MG63 (cell line): Measurements from ENCODE around the gene TBK1. TPM values are rescaled to one million over a fixed set of nuclear protein-coding genes. Genes with fewer than 3 reads are reported as not detected.

Experiments
- DNase-seq: peaks from one replicate; pipeline ENCODE4 v3.0.0-alpha.2; 2020
- H3K27me3 ChIP-seq: fragments of 250-450 bp; sonication (Bioruptor Pico); 2 replicates; pipeline ENCODE4 v1.5.1; 2020; ENCODE audit warnings: mild to moderate bottlenecking, moderate library complexity
- H3K36me3 ChIP-seq: fragments of 250-450 bp; sonication (Bioruptor Pico); 2 replicates; pipeline ENCODE4 v1.5.1; 2020; ENCODE audit warnings: mild to moderate bottlenecking, moderate library complexity
- H3K4me3 ChIP-seq: fragments of 250-450 bp; sonication (Bioruptor Pico); 2 replicates; pipeline ENCODE4 v1.5.1; 2020; ENCODE audit warnings: mild to moderate bottlenecking, moderate library complexity
- H3K9me3 ChIP-seq: fragments of 250-450 bp; sonication (Bioruptor Pico); 2 replicates; pipeline ENCODE4 v1.5.1; 2020; ENCODE audit warnings: mild to moderate bottlenecking, moderate library complexity
- total RNA-seq: library from RNA; depleted of rRNA; stranded (reverse); fragments of >200 nt; shearing (Covaris generic); gene quantifications from 2 replicates; pipeline ENCODE4 v1.2.3, GENCODE V29; 2014; ENCODE audit warnings: low replicate concordance

TBK1 gene
- total RNA-seq, 1 experiment from 2014 or later: 11.6 TPM

DNA sequence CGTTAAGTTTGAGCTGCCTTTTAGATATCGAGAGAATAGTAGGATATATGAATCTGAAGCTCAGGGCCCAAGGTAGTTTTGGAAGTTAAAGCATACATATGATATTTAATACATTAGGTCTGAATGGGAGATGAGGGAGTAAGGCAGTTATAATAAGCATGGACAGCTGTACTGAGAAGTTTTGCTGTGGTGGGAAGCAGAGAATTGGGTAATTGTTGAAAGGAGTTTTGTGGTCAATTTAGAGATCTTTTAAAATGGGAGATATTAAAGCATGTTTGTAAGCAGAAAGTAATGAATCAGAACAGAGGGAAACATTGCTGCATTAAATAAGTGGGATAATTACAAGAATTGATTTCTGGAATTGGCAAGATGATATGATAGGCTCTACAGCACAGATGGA is 21.3 kb downstream of the TBK1 start:
- Histone ChIP-seq H3K27me3 (no peaks in the 10 kb centered on the region), H3K9me3 (no peaks in the 10 kb centered on the region; the same call in 1 of the 2 replicates), H3K4me3 (no peak overlapping the region), H3K36me3 (peaks cover 60% of the 10 kb centered on the region)
- no peak for DNase-seq

DNA sequence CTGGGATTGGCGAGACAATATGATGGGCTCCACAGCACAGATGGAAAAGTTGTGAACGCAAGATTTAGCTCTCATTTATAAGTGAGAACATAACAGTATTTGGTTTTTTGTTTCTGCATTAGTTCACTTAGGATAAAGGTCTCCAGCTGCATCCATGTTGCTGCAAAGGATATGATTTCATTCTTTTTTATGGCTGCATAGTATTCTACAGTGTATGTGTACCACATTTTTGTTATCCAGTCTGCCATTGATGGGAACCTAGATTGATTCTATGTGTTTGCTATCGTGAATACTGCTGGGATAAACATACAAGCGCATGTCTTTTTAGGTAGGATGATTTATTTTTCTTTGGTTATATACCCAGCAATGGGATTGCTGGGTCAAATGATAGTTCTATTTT is 23.6 kb downstream of the TBK1 start:
- Histone ChIP-seq H3K4me3 (no peak overlapping the region), H3K27me3 (no peaks in the 10 kb centered on the region), H3K36me3 (peaks cover 68% of the 10 kb centered on the region), H3K9me3 (no peaks in the 10 kb centered on the region; the same call in 1 of the 2 replicates)
- DNase-seq: no peak

DNA sequence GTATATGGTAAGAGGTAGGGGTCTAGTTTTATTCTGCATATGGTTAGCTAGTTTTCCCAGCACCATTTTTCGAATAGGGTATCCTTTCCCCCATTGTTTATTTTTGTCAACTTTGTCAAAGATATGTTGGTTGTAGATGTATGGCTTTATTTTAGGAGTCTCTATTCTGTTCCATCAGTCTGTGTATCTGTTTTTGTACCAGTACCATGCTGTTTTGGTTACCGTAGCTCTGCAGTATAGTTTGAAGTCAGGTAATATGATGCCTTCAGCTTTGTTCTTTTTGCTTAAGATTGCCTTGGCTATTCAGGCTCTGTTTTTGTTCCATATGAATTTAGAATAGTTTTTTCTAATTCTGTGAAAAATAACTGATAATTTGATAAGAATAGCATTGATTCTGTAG is 24.9 kb downstream of the TBK1 start:
- no peaks in the 10 kb centered on the region; the same call in 1 of the 2 replicates for H3K9me3 ChIP-seq
- no peak overlapping the region for H3K4me3 ChIP-seq
- no peaks in the 10 kb centered on the region for H3K27me3 ChIP-seq
- peaks cover 68% of the 10 kb centered on the region for H3K36me3 ChIP-seq
- DNase-seq: no peak

DNA sequence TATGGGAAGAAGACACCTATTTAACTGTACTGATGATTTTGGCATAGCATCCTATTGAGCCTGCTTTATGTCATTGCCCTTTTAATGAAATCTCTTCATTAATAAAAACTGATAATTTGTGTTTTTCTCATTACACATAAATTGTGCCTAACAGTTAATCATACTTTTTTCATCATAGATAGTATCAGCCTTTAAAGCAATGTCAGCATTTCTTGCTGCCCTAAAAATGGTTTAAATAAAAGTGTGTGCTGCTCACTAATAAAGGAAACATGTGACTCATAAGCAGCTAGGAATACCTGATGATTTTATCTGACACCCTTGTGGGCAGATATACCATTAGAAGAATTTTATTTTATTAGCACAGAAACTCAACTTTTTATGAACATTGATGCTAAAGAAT is 26.7 kb downstream of the TBK1 start:
- Histone ChIP-seq H3K27me3 (no peaks in the 10 kb centered on the region), H3K4me3 (no peak overlapping the region), H3K36me3 (peaks cover 69% of the 10 kb centered on the region), H3K9me3 (no peaks in the 10 kb centered on the region; the same call in 1 of the 2 replicates)
- DNase-seq: no peak

DNA sequence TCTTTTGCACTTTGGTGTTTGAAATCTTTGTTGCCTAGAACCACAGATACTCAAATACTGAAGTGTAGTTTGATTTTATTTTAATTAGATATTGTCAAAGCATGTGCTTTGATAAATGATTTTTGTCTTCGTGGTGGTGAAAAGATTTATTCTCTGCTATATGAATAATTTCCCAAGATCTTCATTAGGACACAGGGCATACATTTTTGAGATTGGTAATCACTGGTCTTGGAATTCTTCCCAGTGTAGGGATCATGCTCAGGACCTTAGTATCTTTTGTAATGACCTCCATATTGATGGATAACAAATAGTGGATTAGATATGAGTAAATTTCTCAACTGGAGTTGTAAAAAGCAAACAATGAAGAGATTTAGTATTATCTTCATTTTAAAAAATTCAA is 28.2 kb downstream of the TBK1 start:
- DNase-seq: no peak
- H3K4me3 ChIP-seq: no peak overlapping the region
- peaks cover 64% of the 10 kb centered on the region for H3K36me3 ChIP-seq
- H3K9me3 ChIP-seq: no peaks in the 10 kb centered on the region; the same call in 1 of the 2 replicates
- H3K27me3 ChIP-seq: no peaks in the 10 kb centered on the region

DNA sequence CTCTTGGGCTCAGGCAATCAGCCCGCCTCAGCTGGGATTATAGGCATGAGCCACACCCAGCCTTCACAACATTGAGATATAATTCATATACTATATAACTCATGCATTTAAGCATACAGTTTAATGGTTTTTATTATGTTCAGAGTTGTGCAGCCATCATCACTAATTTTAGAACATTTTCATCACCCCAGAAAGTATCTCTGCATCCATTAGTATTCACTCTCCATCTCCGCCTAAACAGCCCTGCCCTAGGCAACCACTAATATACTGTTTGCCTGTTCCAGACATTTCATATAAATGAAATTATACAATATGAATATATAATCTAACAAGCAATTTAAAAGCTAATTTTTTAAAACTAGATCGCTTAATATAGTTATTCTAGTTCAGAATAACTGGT is 34.7 kb downstream of the TBK1 start:
- H3K27me3 ChIP-seq: no peaks in the 10 kb centered on the region
- no peak overlapping the region for H3K4me3 ChIP-seq
- H3K9me3 ChIP-seq: no peaks in the 10 kb centered on the region
- peaks cover 49% of the 10 kb centered on the region for H3K36me3 ChIP-seq
- no peak for DNase-seq

DNA sequence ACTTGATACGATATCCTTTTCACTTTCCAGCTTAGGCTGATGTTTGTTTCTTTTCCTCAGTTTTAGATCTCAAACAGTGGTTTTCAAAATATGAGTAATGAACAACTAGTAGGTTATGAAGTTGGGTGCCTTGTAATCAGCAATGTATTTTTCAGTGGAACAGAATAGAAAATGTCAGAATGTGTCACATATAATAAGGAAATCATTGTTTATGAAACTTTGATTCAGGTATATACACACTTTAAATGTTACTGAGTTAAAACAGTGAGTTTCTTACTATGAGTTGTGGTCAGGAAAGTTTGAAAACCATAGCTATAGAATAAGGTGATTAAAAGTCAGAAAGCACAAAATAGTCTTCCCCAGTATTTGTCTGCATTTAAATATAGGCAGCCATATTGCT is 39.8 kb downstream of the TBK1 start:
- no peaks in the 10 kb centered on the region for H3K27me3 ChIP-seq
- no peak overlapping the region for H3K4me3 ChIP-seq
- DNase-seq: no peak
- H3K9me3 ChIP-seq: no peaks in the 10 kb centered on the region
- peaks cover 51% of the 10 kb centered on the region for H3K36me3 ChIP-seq

DNA sequence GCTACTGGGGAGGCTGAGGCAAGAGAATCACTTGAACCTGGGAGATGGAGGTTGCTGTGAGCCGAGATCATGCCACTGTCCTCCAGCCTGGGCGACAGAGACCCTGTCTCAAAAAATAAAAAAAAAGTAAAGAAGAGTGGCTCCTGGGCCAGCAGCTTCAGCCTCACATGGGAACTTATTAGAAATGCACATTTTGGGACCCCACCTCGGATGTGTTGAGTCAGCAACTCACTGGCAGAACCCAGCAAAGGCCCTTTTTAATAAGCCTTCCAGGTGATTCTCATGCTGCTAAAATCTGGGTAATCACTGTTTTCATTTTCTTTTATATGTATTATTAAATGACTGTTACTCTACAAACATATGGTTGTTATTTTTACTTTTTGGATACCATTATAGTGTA is 41.6 kb downstream of the TBK1 start:
- Histone ChIP-seq H3K27me3 (no peaks in the 10 kb centered on the region), H3K4me3 (no peak overlapping the region), H3K9me3 (no peaks in the 10 kb centered on the region), H3K36me3 (peaks cover 56% of the 10 kb centered on the region)
- no peak for DNase-seq

DNA sequence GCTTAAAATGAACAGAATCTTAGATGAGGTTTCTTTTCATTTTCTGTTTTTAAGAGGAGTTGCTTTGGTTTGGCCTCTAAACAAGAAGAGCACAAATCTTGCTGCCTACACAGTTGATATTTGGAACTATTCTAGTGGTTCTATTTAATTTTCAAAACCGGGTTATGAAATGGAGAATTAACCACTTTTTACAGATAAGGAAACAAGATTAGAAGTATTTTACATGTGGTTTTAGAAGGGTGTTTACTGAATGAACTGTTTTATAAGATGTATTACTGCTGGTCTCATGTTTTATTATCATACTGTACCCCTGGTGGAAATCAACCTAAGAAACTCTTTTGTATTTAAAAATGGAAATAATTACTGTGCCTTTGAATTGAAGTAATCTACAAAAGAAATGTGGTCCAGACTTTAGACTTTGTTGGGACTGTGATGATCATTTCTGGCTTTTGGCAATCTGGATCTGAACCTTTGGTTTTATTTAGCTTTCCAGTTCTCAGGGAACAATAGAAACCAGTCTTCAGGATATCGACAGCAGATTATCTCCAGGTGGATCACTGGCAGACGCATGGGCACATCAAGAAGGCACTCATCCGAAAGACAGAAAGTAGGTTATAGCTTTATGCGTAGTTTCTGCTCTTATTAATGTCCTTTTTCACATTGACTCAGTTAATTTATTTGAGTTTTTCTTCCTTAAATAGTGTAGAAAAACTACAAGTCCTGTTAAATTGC is 43.2 kb downstream of the TBK1 start:
- DNase-seq: no peak
- Histone ChIP-seq H3K4me3 (no peak overlapping the region), H3K9me3 (no peaks in the 10 kb centered on the region), H3K36me3 (peaks cover 55% of the 10 kb centered on the region), H3K27me3 (no peaks in the 10 kb centered on the region)

DNA sequence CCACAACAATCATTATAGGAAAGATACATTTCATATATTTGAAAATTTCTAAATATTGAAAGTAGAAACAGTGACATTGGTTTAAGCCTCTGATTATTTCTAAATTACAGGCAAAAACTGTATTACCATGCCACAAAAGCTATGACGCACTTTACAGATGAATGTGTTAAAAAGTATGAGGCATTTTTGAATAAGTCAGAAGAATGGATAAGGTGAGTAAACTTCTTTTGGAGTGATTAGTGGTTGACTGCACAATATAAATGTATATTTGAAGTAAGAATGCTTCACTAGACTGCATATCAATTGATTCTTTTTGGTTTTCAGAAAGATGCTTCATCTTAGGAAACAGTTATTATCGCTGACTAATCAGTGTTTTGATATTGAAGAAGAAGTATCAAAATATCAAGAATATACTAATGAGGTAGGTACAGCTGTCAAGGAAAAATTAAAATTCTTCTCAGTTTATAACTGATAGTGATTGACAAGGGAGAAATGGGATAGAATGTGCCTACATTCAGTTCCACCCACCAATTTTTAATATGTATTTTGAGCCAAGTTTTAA is 45.0 kb downstream of the TBK1 start:
- H3K4me3 ChIP-seq: no peak overlapping the region
- no peaks in the 10 kb centered on the region for H3K27me3 ChIP-seq
- DNase-seq: no peak
- no peaks in the 10 kb centered on the region for H3K9me3 ChIP-seq
- peaks cover 54% of the 10 kb centered on the region for H3K36me3 ChIP-seq

DNA sequence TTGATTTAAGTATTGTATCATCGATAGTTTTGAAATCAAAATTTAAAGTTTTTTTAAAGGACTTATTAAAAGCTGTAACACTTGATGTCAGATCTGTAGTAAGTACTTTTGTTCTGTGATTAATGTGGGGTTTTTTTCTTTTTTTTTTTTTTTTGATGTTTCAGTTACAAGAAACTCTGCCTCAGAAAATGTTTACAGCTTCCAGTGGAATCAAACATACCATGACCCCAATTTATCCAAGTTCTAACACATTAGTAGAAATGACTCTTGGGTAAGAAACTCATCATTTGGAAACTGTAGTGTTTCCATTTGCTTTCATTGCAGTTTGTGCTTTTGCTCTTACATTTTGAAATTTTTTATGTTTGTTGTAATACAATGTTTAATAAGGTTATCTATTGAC is 45.6 kb downstream of the TBK1 start:
- peaks cover 54% of the 10 kb centered on the region for H3K36me3 ChIP-seq
- no peak for DNase-seq
- H3K9me3 ChIP-seq: no peaks in the 10 kb centered on the region
- no peak overlapping the region for H3K4me3 ChIP-seq
- H3K27me3 ChIP-seq: no peaks in the 10 kb centered on the region

DNA sequence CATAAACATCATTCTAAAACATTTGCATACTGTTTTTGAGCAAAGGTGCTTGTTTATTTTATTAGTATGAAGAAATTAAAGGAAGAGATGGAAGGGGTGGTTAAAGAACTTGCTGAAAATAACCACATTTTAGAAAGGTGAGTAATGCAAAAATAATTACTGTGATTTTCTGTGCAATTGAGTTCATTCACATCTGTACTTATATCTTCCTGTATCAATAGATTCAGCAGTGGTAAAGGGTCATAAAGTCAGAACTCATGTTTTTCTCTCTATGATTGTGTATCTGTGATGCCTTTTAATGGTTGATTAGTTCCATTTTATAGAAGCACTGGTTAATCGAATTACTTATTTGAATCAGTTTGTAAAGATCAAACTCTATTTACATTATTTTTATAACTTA is 46.0 kb downstream of the TBK1 start:
- no peak for DNase-seq

DNA sequence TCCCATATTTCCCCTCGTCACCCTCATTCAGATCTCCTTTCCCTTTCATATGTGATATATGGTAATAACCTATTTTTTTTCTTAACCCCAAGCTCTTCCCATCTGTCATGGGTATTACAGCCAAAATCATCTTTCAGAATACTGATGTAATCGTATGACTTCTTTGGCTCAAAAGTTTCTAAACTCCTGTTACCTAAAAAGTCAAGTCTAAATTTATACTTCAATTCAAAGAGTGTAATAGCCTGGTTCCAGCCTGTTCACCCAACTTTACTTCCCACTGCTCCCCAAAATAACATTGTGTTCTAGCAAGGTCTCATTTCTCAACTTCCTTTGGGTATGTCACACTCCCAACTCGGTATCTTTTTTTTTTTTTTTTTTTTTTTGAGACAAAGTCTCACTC is 48.5 kb downstream of the TBK1 start:
- no peak overlapping the region for H3K4me3 ChIP-seq
- peaks cover 34% of the 10 kb centered on the region for H3K36me3 ChIP-seq
- DNase-seq: no peak
- H3K27me3 ChIP-seq: no peaks in the 10 kb centered on the region
- no peaks in the 10 kb centered on the region for H3K9me3 ChIP-seq

More for the DNA sequence above, 46.0 kb downstream of the TBK1 start:
- no peaks in the 10 kb centered on the region for H3K9me3 ChIP-seq
- H3K4me3 ChIP-seq: no peak overlapping the region
- H3K36me3 ChIP-seq: peaks cover 54% of the 10 kb centered on the region
- H3K27me3 ChIP-seq: no peaks in the 10 kb centered on the region

DNA sequence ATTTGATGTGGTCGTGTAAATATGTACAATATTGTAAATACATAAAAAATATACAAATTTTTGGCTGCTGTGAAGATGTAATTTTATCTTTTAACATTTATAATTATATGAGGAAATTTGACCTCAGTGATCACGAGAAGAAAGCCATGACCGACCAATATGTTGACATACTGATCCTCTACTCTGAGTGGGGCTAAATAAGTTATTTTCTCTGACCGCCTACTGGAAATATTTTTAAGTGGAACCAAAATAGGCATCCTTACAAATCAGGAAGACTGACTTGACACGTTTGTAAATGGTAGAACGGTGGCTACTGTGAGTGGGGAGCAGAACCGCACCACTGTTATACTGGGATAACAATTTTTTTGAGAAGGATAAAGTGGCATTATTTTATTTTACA is 49.6 kb downstream of the TBK1 start:
- H3K27me3 ChIP-seq: no peaks in the 10 kb centered on the region
- H3K9me3 ChIP-seq: no peaks in the 10 kb centered on the region
- H3K36me3 ChIP-seq: peaks cover 31% of the 10 kb centered on the region
- no peak for DNase-seq
- no peak overlapping the region for H3K4me3 ChIP-seq

DNA sequence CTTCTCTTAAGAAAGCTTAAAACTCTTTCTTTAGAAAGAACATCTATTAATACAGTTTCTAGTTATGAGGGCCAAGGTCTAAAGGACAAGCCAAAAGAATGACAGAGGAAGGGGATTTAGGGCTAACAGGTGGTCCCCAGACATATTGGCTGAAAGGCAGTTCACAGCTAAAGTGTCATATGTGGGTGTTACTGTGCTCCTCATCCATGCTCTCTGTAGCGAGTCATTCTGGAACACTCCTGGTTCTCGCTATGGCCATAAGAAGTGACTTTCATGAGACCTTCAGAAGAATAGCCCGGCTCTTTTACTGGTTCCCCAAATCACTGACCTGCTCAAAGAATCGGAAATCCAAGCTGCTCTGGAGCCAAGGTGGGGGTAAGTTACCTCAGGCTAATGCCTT is 55.0 kb downstream of the TBK1 start:
- Histone ChIP-seq H3K4me3 (no peak overlapping the region), H3K27me3 (no peaks in the 10 kb centered on the region), H3K9me3 (no peaks in the 10 kb centered on the region), H3K36me3 (peaks cover under 1% of the 10 kb centered on the region)
- no peak for DNase-seq

DNA sequence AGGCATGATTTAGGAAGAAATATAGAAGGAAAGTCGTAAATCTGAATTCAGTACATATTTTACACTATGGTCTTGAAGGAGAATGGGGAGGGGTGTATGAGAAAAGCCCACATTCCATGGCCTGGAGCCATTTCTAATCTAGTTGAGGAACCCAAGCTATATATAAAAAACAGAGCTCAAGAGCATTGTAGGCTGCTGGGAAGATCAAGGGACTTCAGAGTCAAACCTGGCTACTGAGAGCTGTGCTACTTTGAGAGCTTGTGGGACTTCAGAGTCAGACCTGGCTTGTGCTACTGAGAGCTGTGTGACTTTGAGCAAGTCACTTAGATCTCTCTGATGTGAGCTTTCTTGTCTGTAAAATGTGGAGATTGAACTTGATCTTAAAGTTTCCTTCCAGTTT is 58.7 kb downstream of the TBK1 start:
- no peaks in the 10 kb centered on the region for H3K36me3 ChIP-seq
- H3K27me3 ChIP-seq: no peaks in the 10 kb centered on the region
- no peak overlapping the region for H3K4me3 ChIP-seq
- H3K9me3 ChIP-seq: no peaks in the 10 kb centered on the region
- DNase-seq: no peak

DNA sequence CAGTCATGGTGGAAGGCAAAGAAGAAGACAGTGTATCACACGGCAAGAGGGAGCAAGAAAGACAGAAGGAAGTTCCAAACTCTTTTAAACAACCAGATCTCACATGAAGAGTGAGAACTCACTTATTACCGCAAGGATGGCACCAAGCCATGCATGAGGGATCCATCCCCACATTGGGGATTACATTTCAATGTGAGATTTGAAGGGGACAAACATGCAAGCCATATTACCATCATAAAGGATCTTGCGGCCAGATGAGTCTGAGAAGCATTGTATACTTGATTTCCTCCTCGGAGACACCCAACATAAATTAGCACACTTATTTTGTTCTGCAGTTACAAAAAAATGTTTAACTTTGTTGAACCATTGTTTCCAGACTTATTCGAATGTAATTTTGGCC is 66.5 kb downstream of the TBK1 start:
- no peak overlapping the region for H3K4me3 ChIP-seq
- no peaks in the 10 kb centered on the region for H3K27me3 ChIP-seq
- no peak for DNase-seq
- no peaks in the 10 kb centered on the region for H3K9me3 ChIP-seq
- H3K36me3 ChIP-seq: no peaks in the 10 kb centered on the region

DNA sequence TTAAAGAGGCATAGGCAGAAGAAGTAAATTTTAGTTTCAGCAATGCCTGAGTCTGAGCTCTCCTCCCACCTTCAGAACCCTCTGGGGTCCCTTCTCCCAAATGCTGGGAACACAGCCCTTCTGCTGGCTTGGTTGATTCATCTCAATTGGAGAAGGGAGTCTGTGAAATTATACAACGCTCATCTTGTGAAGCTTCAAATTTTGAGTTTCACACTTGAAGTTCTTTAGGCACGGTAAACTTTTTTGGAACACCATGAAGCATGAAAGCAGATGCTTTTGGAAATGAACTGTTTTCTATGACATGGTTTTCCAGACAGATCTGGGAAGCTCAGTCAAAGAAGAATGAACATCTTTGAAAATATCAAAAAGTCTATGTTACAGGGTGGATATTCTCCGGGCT is 69.9 kb downstream of the TBK1 start:
- no peak for DNase-seq
- Histone ChIP-seq H3K4me3 (no peak overlapping the region), H3K9me3 (no peaks in the 10 kb centered on the region), H3K27me3 (no peaks in the 10 kb centered on the region), H3K36me3 (no peaks in the 10 kb centered on the region)
